CD14-positive monocyte (primary cell): ENCODE data around the gene SELENOM. TPM values are rescaled to one million over a fixed set of nuclear protein-coding genes. Genes with fewer than 3 reads are reported as not detected.
"Not testable (repeated sequence)": the region's sequence is repeated elsewhere in the genome, so short reads cannot be mapped to it uniquely, and the experiment has no call there.

Source experiments
- DNase-seq, 3 donors: peaks; one replicate each; pipeline ENCODE4 v3.0.0-alpha.2; 2011 to 2022
- H2AFZ ChIP-seq: 2 replicates; pipeline ENCODE4 v1.6.0; 2012; ENCODE audit warnings: mild to moderate bottlenecking, low read depth, low read length, inconsistent platforms; ENCODE audit not compliant: insufficient read depth, poor library complexity, severe bottlenecking
- H3K27ac ChIP-seq, 2 donors: 1 replicate in 1 of 2; 2 replicates in 1 of 2; pipeline ENCODE4 v1.5.1; 2012 to 2013; ENCODE audit warnings: low read length in 2 of 2, control low read depth in 1 of 2, inconsistent platforms in 1 of 2, low read depth in 1 of 2, mild to moderate bottlenecking in 1 of 2
- H3K27me3 ChIP-seq, 2 donors: one replicate each; pipeline versions ENCODE4 v1.6.0 to v1.6.1; 2011 to 2013; ENCODE audit warnings: low read length in 2 of 2; ENCODE audit not compliant: control insufficient read depth in 2 of 2, insufficient read depth in 2 of 2
- H3K36me3 ChIP-seq, 2 donors: replicated peaks in 1 of 2; 1 replicate in 1 of 2; 2 replicates in 1 of 2; pipeline versions ENCODE4 v1.5.1 to v1.6.1; 2012 to 2013; ENCODE audit warnings: low read length in 2 of 2, control low read depth in 1 of 2, inconsistent platforms in 1 of 2, mild to moderate bottlenecking in 1 of 2; ENCODE audit not compliant: insufficient read depth in 2 of 2, control insufficient read depth in 1 of 2
- H3K4me1 ChIP-seq, 2 donors: 1 replicate in 1 of 2; 2 replicates in 1 of 2; pipeline versions ENCODE4 v1.5.1 to v1.6.1; 2012 to 2013; ENCODE audit warnings: low read length in 2 of 2, control low read depth in 1 of 2, inconsistent platforms in 1 of 2, mild to moderate bottlenecking in 1 of 2, moderate library complexity in 1 of 2; ENCODE audit not compliant: insufficient read depth in 2 of 2, control insufficient read depth in 1 of 2
- H3K4me2 ChIP-seq: replicated peaks from 2 replicates; pipeline ENCODE3; 2012; ENCODE audit warnings: low read length, moderate library complexity, mild to moderate bottlenecking; ENCODE audit not compliant: poor library complexity, severe bottlenecking; ENCODE audit errors: extremely low read depth
- H3K4me3 ChIP-seq, 3 experiments: fragments of 200-600 bp in 1 of 3; sonication (generic) in 1 of 3; replicated peaks in 1 of 3; 1 replicate in 2 of 3; 2 replicates in 1 of 3; pipeline ENCODE4 v1.5.1; 2011 to 2013; ENCODE audit warnings: low read length in 3 of 3, mild to moderate bottlenecking in 3 of 3, control low read depth in 2 of 3, low read depth in 2 of 3, inconsistent platforms in 1 of 3, moderate library complexity in 1 of 3
- H3K79me2 ChIP-seq: 2 replicates; pipeline ENCODE4 v1.6.0; 2012; ENCODE audit warnings: mild to moderate bottlenecking, control low read depth, inconsistent platforms, low read length, moderate library complexity; ENCODE audit not compliant: insufficient read depth
- H3K9ac ChIP-seq: 2 replicates; pipeline ENCODE4 v1.6.0; 2017; ENCODE audit warnings: low read length, mild to moderate bottlenecking; ENCODE audit not compliant: insufficient read depth, poor library complexity, severe bottlenecking
- H3K9me3 ChIP-seq, 2 donors: replicated peaks in 1 of 2; 1 replicate in 1 of 2; 2 replicates in 1 of 2; pipeline versions ENCODE4 v1.5.1 to v1.6.1; 2012 to 2013; ENCODE audit warnings: low read length in 2 of 2, control low read depth in 1 of 2; ENCODE audit not compliant: control insufficient read depth in 1 of 2, insufficient read depth in 1 of 2
- H4K20me1 ChIP-seq: 2 replicates; pipeline ENCODE4 v1.6.0; 2012; ENCODE audit warnings: mild to moderate bottlenecking, low read length, control low read depth, moderate library complexity; ENCODE audit not compliant: insufficient read depth
- H3K27ac Mint-ChIP-seq, 7 donors: one replicate each; pipeline ENCODE4 v1.8.0; 2020; ENCODE audit warnings: mild to moderate bottlenecking in 7 of 7, mixed read lengths in 7 of 7, moderate library complexity in 6 of 7, inconsistent platforms in 2 of 7
- H3K27me3 Mint-ChIP-seq, 3 donors: one replicate each; pipeline ENCODE4 v1.8.0; 2021 to 2022; ENCODE audit warnings: low read depth in 3 of 3, mild to moderate bottlenecking in 3 of 3, mixed read lengths in 3 of 3, moderate library complexity in 3 of 3, inconsistent platforms in 1 of 3
- H3K36me3 Mint-ChIP-seq, 2 donors: one replicate each; pipeline ENCODE4 v1.8.0; 2020; ENCODE audit warnings: mixed read lengths in 2 of 2, inconsistent platforms in 1 of 2, mild to moderate bottlenecking in 1 of 2
- H3K4me1 Mint-ChIP-seq: one replicate; pipeline ENCODE4 v1.8.0; 2020; ENCODE audit warnings: mild to moderate bottlenecking, mixed read lengths
- H3K4me3 Mint-ChIP-seq, 2 donors: one replicate each; pipeline ENCODE4 v1.8.0; 2020; ENCODE audit warnings: mild to moderate bottlenecking in 2 of 2, mixed read lengths in 2 of 2, moderate library complexity in 1 of 2
- H3K9me3 Mint-ChIP-seq, 7 donors: one replicate each; pipeline ENCODE4 v1.8.0; 2020 to 2022; ENCODE audit warnings: mixed read lengths in 7 of 7, mild to moderate bottlenecking in 6 of 7, moderate library complexity in 6 of 7, inconsistent platforms in 2 of 7
- CTCF ChIP-seq: fragments of 200-600 bp; IDR thresholded peaks from one replicate; pipeline ENCODE4 v1.8.0; 2022; ENCODE audit warnings: antibody characterized with exemption, mild to moderate bottlenecking
- WGBS: methylation state at CpG from one replicate; pipeline ENCODE4 v1.1.5; 2013; ENCODE audit warnings: missing lambda C conversion rate; ENCODE audit not compliant: insufficient coverage; 5-methylcytosine and 5-hydroxymethylcytosine counted together
- intact Hi-C, 2 donors: fragments of 100-400 bp; cut with micrococcal nuclease; formaldehyde crosslinking; loops; one replicate each; pipeline versions ENCODE4 v1.15.0 to v1.15.1; 2023
- polyA plus RNA-seq, 3 donors: library from polyadenylated mRNA; depleted of rRNA in 1 of 3; unstranded in 2 of 3; stranded (reverse) in 1 of 3; fragments of 300-500 nt in 2 of 3; fragments of >200 nt in 1 of 3; fragmentation: Illumina TruSeq in 2 of 3; gene quantifications; 1 replicate in 2 of 3; 2 replicates in 1 of 3; pipeline ENCODE4 v1.2.3, GENCODE V29; 2012 to 2021

SELENOM gene
- polyA plus RNA-seq, 3 donors, result 3.2 to 7.6 (median 3.4) TPM

- Histone ChIP-seq H3K4me1 (no peaks in the 10 kb centered on the region), H3K79me2 (no peaks in the 10 kb centered on the region), H3K4me3 (no peak overlapping the region), H3K27me3 (no peaks in the 10 kb centered on the region), H3K36me3 (no peaks in the 10 kb centered on the region), H4K20me1 (no peaks in the 10 kb centered on the region), H3K9ac (no peak overlapping the region), H2AFZ (no peak overlapping the region), H3K9me3 (no peaks in the 10 kb centered on the region), H3K27ac (no peak overlapping the region), H3K4me2 (no peak overlapping the region)
- intact Hi-C loops, result no loop called here
- WGBS, result 96% methylated on average over 3 of the region's 3 CpGs
- Mint-ChIP-seq H3K27ac (peak overlapping the region in 1 of 7 donors; percentile 33), H3K4me3 (no peak overlapping the region), H3K4me1 (no peaks in the 10 kb centered on the region), H3K36me3 (no peaks in the 10 kb centered on the region), H3K27me3 (peaks cover 4 to 6% (median 5%) of the 10 kb centered on the region in 3 donors), H3K9me3 (peaks cover 0 to 4% (median 0%) of the 10 kb centered on the region in 7 donors)
- no peak for DNase-seq
- TF ChIP-seq CTCF, result no peak
These were observed 10.9 kb upstream of the SELENOM start for GRCh38 chr22:31118046-31118820.

DNA sequence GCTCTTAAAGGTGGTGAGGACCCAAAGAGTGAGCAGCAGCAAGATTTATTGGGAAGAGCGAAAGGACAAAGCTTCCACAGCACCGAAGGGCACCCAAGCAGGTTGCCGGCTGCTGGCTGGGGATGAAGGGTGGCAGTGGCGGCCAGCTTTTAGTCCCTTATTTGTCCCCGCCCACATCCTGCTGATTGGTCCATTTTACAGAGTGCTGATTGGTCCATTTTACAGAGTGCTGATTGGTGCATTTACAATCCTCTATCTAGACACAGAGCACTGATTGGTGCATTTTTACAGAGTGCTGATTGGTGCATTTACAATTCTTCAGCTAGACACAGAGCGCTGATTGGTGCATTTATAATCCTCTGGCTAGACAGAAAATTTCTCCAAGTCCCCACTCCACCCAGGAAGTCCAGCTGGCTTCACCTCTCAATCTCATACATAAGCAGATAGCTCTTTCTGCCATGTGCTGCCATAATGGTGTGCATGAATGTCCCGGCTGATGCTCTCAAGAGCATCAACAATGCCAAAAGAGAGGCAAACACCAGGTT lies 5.3 kb upstream of the SELENOM start:
- intact Hi-C loops, H2AFZ ChIP-seq, H3K36me3 Mint-ChIP-seq, DNase-seq, H3K4me3 Mint-ChIP-seq, H3K27me3 ChIP-seq, H3K27me3 Mint-ChIP-seq, H3K4me2 ChIP-seq, H3K9ac ChIP-seq, H3K4me3 ChIP-seq, H3K9me3 ChIP-seq, H3K36me3 ChIP-seq, H3K27ac Mint-ChIP-seq, H3K27ac ChIP-seq, H3K4me1 Mint-ChIP-seq, H3K79me2 ChIP-seq, H3K4me1 ChIP-seq, H4K20me1 ChIP-seq: not testable (repeated sequence)
- WGBS, result 100% methylated on average over 2 of the region's 7 CpGs
- H3K9me3 Mint-ChIP-seq, result peaks cover 0 to 12% (median 8%) of the 10 kb centered on the region in 7 donors
